Activated T-cell treated with anti-CD3 and anti-CD28 coated beads, Interleukin-2, amount 50 U/mL, for 24 hours (primary cell): ENCODE results near the gene COMT.

Experiments
- DNase-seq: peaks from one replicate; pipeline ENCODE4 v3.0.0-alpha.2; 2020
- H3K27ac Mint-ChIP-seq: 2 replicates; pipeline ENCODE4 v1.8.0; 2020; ENCODE audit warnings: mild to moderate bottlenecking, mixed read lengths
- H3K27me3 Mint-ChIP-seq: 2 replicates; pipeline ENCODE4 v1.8.0; 2020; ENCODE audit warnings: mixed read lengths
- H3K36me3 Mint-ChIP-seq: 2 replicates; pipeline ENCODE4 v1.8.0; 2020; ENCODE audit warnings: low read depth, mixed read lengths
- H3K4me1 Mint-ChIP-seq: 2 replicates; pipeline ENCODE4 v1.8.0; 2020; ENCODE audit warnings: low read depth, mixed read lengths
- H3K4me3 Mint-ChIP-seq: 2 replicates; pipeline ENCODE4 v1.8.0; 2020; ENCODE audit warnings: mild to moderate bottlenecking, moderate library complexity, mixed read lengths
- H3K9me3 Mint-ChIP-seq: 2 replicates; pipeline ENCODE4 v1.8.0; 2020; ENCODE audit warnings: mixed read lengths

The COMT gene

DNA sequence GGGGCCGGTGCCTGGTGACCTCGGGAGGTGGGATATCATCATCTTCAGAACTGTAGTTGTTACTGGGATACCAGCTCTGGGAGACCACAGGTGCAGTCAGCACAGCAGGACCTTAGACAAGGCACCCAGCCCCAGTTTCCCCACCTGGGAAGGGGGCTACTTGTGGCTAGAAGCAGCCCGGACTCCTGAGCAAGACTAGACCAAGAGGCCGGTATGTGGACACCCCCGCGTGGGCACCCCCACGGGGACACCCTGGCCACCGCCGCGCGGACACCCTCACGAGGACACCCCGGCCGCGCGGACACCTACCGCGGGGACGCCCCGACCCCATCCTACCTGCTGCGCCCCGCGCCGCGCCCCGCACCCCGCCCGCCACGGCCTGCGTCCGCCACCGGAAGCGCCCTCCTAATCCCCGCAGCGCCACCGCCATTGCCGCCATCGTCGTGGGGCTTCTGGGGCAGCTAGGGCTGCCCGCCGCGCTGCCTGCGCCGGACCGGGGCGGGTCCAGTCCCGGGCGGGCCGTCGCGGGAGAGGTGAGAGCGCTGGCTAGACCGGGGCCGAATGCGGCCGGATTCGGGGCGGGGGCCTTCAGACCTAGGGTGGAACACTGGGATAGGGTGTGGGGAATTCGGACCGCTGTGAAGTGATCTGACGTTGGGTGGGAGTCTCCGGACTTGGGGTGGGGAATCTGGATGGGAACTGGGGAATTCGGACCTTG, at the start of gene COMT, which contains the start of gene TXNRD2:
COMT (plus strand) TSS at position 408 of the 718 bp plus-strand sequence. CDS start 20,755 bp downstream, outside the sequence.
TXNRD2 (minus strand) TSS at position 454 of the 718 bp plus-strand sequence; CDS start at position 439, 15 bp downstream.
- peaks cover 38% of the 10 kb centered on the region for H3K4me1 Mint-ChIP-seq
- peak within 1 kb of the TSS; percentile 93 for H3K4me3 Mint-ChIP-seq
- peak; percentile 84 for DNase-seq
- H3K27me3 Mint-ChIP-seq, result no peaks in the 10 kb centered on the region
- H3K27ac Mint-ChIP-seq, result peak within 1 kb of the TSS; percentile 96
- H3K36me3 Mint-ChIP-seq, result peaks cover 50% of the 10 kb centered on the region
- H3K9me3 Mint-ChIP-seq, result peaks cover 3% of the 10 kb centered on the region

DNA sequence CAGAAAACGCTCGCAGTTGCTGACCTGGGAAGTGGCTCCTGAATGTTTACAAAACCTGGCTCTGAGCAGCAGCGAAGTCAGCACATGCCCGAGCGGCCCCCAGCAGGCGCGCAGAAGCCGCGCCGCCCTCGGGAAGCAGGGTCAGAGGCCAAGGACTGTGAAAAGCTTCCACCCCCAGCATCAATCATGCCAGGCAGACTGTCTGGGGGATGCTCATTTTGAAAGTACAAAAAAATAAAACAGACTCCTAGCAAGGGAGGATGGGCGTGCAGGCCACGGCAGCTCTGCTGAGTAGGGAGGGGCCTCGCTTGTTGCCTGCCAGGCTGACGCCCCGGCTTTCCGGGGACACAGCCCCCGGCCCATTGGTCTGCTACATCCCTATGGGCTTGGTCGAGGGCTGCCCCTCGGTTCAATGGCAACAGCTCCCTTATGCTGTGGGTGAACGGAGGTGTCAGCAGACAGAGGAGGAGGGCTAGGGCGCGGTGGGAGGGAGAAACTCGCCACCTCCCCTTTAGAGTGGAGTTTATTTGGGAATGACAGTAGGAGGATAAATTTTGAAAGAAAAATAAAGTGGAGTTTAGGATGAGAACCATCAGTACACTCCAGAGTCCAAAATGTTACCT, 49.2 kb upstream of the COMT start:
- peak overlapping the region; percentile 95 for H3K27ac Mint-ChIP-seq
- peaks cover 84% of the 10 kb centered on the region for H3K4me1 Mint-ChIP-seq
- no peaks in the 10 kb centered on the region for H3K9me3 Mint-ChIP-seq
- H3K36me3 Mint-ChIP-seq, result peaks cover 11% of the 10 kb centered on the region
- H3K4me3 Mint-ChIP-seq, result peak overlapping the region; percentile 74
- H3K27me3 Mint-ChIP-seq, result no peaks in the 10 kb centered on the region
- peak; percentile 76 for DNase-seq

DNA sequence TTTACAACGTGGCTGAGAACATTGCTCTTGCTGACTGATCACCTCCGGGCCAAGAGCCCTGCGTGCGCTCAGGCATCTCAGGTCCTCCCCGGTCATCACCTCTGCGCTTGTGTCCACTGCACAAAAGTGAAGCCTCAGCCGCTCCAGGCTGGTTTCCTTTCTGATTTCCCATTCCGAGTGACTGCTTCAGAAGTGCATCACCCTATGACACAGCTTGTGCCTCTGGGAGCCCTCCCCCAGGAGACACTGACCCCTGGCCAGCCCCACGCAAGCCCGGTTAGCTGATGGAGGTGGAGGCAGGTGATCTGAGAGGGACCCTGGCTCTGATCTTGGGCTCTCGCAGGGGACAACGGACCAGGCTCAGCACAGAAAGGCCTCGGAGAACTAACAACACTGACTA, 48.6 kb upstream of the COMT start:
- Mint-ChIP-seq H3K4me1 (peaks cover 79% of the 10 kb centered on the region), H3K27ac (peak overlapping the region; percentile 95), H3K36me3 (peaks cover 12% of the 10 kb centered on the region), H3K27me3 (no peaks in the 10 kb centered on the region), H3K4me3 (no peak overlapping the region), H3K9me3 (no peaks in the 10 kb centered on the region)
- DNase-seq, result no peak

DNA sequence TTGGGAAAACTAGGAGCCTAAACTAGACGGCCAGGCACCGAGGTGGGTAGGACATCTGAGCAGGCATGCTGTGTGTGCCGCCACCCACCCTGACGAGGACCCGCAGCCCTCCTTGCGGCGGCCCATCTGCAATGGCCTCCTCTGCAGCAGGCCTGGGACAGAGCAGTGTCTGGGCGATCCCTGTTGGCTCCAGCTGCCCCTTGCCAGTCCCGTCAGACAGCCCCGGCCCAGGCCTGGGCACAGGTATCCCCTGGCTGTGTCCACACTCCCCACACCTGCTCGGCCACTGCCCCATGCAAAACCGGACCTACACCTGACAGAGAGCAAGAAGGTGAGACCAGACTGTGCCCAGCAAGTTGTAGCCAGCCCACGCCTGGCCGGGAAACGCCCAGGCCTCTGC, 48.2 kb upstream of the COMT start:
- H3K4me3 Mint-ChIP-seq, result no peak overlapping the region
- H3K9me3 Mint-ChIP-seq, result no peaks in the 10 kb centered on the region
- DNase-seq, result no peak
- H3K36me3 Mint-ChIP-seq, result peaks cover 12% of the 10 kb centered on the region
- H3K27ac Mint-ChIP-seq, result peak overlapping the region; percentile 95
- no peaks in the 10 kb centered on the region for H3K27me3 Mint-ChIP-seq
- H3K4me1 Mint-ChIP-seq, result peaks cover 75% of the 10 kb centered on the region

DNA sequence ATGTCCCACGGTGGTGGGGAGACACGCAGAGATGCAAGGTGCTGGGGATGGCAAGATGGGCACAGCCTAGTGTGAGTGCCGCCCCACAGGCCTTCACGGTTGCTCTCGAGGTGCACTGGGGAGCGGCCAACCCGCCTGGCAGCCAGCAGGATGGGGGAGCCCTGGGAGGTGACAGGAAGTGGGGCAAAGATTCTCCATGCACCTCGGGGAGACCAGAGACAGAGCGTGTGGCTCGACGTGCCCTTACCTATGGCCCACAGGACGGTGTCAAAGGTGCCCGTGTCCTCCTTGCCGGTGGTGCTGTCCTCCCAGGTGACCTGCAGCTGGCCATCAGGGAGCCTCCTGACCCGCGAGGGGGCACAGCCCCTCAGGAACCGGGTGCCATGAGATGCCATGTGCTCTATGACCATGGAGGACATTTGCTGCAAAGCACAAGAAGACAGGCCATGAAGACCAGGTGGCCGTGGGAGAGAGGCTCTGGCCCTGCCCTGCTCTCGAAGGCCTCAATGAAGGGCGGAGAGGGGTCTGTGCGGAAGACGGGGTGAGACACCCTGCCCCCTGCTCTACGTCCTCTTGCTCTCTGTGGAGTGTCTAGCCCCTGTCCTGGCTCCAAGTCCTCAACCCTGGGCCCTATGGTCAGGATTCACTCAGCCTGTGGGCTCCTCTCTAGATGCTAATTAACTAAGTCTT, 46.3 kb upstream of the COMT start:
- Mint-ChIP-seq H3K27me3 (no peaks in the 10 kb centered on the region), H3K27ac (peak overlapping the region; percentile 54), H3K36me3 (peaks cover 17% of the 10 kb centered on the region), H3K4me3 (no peak overlapping the region), H3K9me3 (no peaks in the 10 kb centered on the region), H3K4me1 (peaks cover 67% of the 10 kb centered on the region)
- DNase-seq, result no peak

DNA sequence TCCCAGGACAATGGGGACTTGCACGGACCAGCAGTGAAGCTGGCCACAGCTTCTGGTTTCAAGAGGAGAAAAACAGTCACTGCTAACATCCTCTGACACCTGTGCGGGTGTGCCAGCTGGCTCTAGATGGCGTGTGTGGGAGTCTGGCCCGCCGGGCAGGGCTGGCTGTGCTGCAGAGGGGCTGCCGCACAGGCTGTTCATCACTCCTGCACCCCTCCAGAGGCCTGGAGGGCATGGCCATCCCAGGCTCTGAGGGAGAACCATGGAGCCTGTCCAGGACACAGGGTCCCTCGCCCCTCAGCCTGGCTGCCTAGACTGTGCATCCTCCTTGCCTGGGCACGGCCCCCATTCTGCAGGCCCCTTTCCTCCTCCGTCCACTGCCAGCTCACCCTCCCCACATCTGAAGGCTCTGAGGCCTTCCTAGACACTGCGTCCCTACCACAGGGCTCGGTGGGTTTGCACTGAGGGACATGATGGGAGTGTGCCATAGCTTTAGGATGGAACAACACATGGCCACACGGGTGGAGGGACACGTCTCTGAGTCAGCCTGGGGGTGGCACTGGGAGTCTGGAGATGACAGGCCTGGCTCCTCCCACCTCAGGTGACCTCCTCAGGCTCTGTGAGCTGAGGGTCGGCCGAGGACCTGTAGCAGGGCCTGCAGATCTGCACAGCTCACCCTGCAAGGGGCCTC, 44.8 kb upstream of the COMT start:
- no peak for DNase-seq
- Mint-ChIP-seq H3K36me3 (peaks cover 21% of the 10 kb centered on the region), H3K27me3 (no peaks in the 10 kb centered on the region), H3K27ac (peak overlapping the region; percentile 64), H3K9me3 (no peaks in the 10 kb centered on the region), H3K4me3 (no peak overlapping the region), H3K4me1 (peaks cover 52% of the 10 kb centered on the region)

DNA sequence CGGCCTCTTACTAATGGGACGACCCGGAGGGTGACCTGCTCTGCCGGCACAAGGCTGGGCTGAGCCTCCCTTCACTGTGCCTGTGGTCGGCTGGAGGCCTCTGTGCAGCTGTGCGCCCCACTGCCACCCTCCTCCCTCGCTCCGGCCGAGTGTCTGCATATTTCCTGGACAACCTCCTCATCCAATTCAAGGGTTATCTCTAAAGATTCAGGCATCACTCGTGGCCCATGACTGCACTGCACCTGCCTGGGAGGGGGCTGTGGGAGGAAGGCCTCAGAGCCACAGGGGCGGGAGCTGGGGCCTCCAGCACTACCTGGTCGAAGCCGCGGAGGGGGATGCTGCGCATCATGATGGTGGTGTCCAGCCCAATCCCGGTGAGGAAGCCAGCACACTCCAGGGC, 43.8 kb upstream of the COMT start:
- H3K9me3 Mint-ChIP-seq, result no peaks in the 10 kb centered on the region
- H3K27ac Mint-ChIP-seq, result no peak overlapping the region

DNA sequence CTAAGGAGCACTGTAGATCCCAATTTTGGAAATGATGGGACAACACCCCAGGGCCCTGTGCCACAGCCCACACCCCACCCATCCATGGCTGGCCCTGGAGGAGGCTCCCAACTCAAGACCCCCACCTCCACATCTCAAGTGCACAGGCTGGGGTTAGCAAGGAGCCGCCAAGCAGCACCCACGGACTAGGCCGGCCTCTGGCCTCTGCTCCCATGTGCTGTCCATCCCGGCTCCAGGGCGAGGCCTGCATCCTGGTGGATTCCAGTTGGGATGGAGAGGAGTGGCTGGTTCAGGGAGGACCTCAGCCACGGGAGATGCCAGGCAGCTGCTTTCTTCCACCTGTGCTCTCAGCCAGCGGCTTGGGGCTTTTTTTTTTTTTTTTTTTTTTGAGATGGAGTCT, 43.4 kb upstream of the COMT start:
- H3K4me3 Mint-ChIP-seq, result no peak overlapping the region
- no peaks in the 10 kb centered on the region for H3K9me3 Mint-ChIP-seq
- no peak overlapping the region for H3K27ac Mint-ChIP-seq
- H3K27me3 Mint-ChIP-seq, result no peaks in the 10 kb centered on the region
- peaks cover 19% of the 10 kb centered on the region for H3K36me3 Mint-ChIP-seq
- no peak for DNase-seq
- H3K4me1 Mint-ChIP-seq, result peaks cover 38% of the 10 kb centered on the region

More for the DNA sequence above, 43.8 kb upstream of the COMT start:
- peaks cover 19% of the 10 kb centered on the region for H3K36me3 Mint-ChIP-seq
- no peak for DNase-seq
- no peak overlapping the region for H3K4me3 Mint-ChIP-seq
- peaks cover 43% of the 10 kb centered on the region for H3K4me1 Mint-ChIP-seq
- H3K27me3 Mint-ChIP-seq, result no peaks in the 10 kb centered on the region

DNA sequence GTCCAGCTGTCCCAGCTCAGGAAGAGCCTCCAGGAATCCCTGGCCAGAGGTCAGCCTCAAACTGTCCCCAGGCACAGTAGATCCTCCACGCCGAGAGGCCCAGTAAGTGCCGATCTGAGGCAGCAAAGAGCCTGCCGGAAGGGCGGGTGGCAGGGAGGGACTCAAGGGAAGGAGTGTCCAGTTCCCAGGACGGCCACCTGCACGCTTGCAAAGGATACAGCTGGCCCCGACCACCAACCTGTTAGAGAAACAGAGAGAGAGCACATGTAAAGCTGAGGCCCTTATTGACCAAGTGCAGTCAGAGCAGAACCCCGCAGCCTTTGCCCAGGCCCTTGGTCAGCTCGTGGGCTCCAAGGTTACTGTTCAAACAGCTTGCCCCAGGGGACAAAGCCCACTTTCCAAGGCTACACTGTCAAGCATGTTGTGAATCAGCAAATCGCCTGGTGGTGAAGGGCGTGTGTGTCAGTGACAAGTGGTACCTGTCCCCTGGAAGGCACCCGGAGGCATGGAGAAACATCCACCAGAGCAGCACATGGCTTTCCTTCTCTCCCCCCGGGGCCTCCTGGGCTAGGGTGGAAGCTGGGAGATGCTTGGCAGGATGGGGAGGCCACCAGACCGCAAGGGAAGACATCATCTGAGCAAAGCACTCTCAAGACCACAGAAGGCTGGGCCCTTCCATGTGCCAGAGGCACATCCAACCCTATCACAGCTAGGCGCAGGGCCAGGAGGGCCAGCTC, 42.6 kb upstream of the COMT start:
- Mint-ChIP-seq H3K4me3 (no peak overlapping the region), H3K36me3 (peaks cover 19% of the 10 kb centered on the region), H3K27me3 (no peaks in the 10 kb centered on the region), H3K4me1 (peaks cover 30% of the 10 kb centered on the region), H3K9me3 (no peaks in the 10 kb centered on the region), H3K27ac (no peak overlapping the region)
- no peak for DNase-seq

DNA sequence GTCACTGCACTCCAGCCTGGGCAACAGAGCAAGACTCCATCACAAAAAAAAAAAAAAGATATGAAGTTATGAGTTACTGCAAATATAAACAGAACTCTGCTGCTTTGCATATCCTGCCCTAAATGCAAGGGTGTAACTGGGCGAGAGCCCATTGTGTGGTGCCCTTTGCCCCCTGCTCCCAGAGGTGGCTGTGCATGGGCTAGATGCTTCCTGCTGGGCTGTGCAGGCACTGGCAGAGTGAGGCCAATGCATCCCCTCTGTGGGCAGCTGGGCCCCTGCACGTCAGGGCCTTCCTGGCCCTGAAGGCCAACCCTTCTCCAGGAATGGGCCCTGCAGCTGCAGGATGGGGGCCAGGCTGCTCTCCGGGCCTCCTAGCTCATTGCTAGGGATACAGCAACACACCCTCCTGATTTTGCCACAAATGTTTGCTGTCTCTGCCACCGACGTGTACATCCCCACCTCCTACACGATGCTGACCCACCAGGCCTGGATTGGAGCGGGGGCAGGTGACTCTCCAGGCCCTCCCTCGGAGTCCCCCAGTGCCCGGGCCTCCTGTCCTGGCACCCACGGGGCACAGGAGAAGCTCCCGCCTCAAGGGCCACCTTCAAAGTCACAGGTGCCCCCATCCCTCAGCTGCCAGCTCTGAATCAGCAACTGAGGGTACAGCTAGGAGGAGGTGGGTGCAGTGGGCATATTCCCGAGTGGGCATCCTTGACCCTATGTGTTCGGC, 40.7 kb upstream of the COMT start:
- no peaks in the 10 kb centered on the region for H3K9me3 Mint-ChIP-seq
- DNase-seq, result no peak
- H3K4me3 Mint-ChIP-seq, result no peak overlapping the region
- peaks cover 11% of the 10 kb centered on the region for H3K36me3 Mint-ChIP-seq
- H3K4me1 Mint-ChIP-seq, result peaks cover 16% of the 10 kb centered on the region
- H3K27me3 Mint-ChIP-seq, result no peaks in the 10 kb centered on the region
- H3K27ac Mint-ChIP-seq, result no peak overlapping the region

DNA sequence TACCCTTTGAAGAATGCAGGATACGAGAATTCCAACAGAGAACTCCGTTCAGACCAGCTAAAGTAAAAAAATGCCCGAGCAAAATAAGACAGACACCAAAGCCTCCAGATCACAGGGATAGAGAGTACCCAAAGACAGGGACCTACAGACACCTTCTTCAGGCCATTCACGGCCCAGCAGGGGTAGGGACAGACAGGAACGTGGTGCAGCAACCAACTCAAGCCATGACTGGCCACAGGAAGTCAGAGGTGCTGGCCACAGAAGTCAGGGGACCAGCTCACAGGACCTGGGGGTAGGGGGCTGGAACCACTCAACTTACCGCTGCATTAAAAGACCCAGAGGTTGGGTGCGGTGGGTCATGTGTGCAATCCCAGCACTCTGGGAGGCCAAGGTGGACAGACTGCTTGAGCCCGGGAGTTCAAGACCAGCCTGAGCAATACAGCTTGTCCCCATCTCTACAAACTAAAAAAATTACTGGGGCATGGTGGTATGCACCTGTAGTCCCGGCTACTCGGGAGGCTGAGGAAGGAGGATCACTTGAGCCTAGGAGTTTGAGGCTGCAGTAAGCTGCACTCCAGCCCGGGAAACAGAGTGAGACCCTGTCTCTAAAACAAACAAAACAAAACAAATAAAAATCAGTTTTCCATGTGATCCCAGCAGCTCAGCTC, 39.9 kb upstream of the COMT start:
- H3K4me1 Mint-ChIP-seq, result peaks cover 8% of the 10 kb centered on the region
- H3K27me3 Mint-ChIP-seq, result no peaks in the 10 kb centered on the region
- no peak for DNase-seq
- H3K4me3 Mint-ChIP-seq, result no peak overlapping the region
- no peak overlapping the region for H3K27ac Mint-ChIP-seq
- peaks cover 13% of the 10 kb centered on the region for H3K36me3 Mint-ChIP-seq
- H3K9me3 Mint-ChIP-seq, result no peaks in the 10 kb centered on the region

DNA sequence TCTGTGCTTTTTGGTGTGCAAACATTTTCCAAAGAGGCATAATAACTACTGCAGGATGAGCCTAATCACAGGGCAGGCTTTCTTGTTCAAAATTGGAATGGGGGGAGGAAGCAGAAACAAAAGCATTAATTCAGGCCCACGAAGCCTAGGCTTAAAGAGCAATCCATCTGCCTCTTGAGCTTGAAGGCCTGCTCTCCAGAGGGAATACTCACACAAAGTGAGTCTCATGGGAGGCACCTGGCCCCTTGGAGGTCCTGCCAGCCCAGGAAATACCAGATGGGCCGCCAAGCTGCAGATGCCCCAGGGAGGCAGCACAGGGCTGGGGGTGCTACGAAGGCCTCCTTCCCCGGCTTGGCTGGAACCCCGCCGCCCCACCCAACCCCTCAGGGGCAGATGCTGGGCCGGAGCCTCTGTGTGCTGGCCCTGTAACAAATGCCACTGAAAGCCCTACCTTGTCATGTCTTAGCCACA, 39.3 kb upstream of the COMT start:
- no peak for DNase-seq
- Mint-ChIP-seq H3K27me3 (no peaks in the 10 kb centered on the region), H3K27ac (no peak overlapping the region), H3K4me1 (peaks cover 2% of the 10 kb centered on the region), H3K9me3 (no peaks in the 10 kb centered on the region), H3K36me3 (peaks cover 12% of the 10 kb centered on the region), H3K4me3 (no peak overlapping the region)

DNA sequence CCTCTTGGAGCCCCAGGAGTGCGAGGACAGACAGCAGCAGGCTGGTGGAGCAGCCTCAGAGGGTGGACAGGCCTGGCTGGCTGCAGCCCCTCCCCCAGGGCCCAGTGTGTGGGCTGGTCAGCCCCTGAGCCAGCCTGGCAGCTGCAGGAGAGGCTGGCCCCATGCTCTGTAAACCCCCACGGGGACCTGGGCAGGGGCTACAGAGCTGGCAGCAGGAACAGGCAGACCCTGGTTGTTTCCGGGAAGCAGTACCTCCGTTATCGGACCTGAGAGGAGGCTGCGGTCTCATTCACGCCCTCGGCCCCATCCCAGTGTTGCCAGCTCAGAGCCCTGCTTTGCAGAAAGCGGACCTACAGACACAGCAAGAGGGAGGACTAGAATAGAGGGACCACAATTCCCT, 38.5 kb upstream of the COMT start:
- Mint-ChIP-seq H3K4me1 (no peaks in the 10 kb centered on the region), H3K27ac (no peak overlapping the region), H3K27me3 (no peaks in the 10 kb centered on the region), H3K36me3 (peaks cover 10% of the 10 kb centered on the region), H3K4me3 (no peak overlapping the region), H3K9me3 (no peaks in the 10 kb centered on the region)
- DNase-seq, result no peak
